GM19099 (cell line): ENCODE data around the gene NFE2L2.

Experiments used
- POLR2A ChIP-seq: IDR thresholded peaks from 3 replicates; pipeline ENCODE4 v1.6.1; 2011; ENCODE audit warnings: low read depth; ENCODE audit not compliant: insufficient read length; ENCODE audit errors: extremely low read depth

NFE2L2 gene

GRCh38 chr2:177265824-177266817, 1.6 kb upstream of the NFE2L2 start:
- TF ChIP-seq POLR2A, result no peak

DNA sequence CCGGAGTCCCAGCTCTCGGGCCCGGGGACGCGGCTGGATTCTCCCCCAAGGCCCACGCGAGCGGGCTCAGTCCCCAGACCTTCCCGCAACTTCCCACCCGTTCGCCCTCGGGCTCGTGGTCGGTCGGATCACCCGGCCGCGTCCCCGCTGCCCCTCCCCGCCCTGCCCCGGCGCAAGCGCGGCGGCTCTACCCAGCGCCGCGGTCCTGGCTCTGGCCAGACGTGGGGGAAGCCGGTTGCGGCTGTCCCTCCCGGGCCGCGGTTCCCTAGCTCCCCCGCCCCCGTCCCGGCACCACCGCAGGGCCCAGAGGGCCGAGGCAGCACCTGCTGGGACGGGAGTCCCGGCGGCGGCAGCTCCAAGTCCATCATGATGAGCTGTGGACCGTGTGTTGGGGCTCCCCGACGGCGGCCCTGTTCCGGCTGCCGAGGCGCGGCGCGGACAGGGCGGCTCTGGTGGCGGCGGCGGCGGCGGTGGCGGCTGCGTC, 276 bp downstream of the NFE2L2 start:
- TF ChIP-seq POLR2A, result peak; percentile 12

GRCh38 chr2:177263451-177264208, 897 bp downstream of the NFE2L2 start:
- peak; percentile 65 for TF ChIP-seq POLR2A

GRCh38 chr2:177262958-177263450, 1.5 kb downstream of the NFE2L2 start:
- TF ChIP-seq POLR2A, result no peak

- no peak for TF ChIP-seq POLR2A
Measured at GRCh38 chr2:177262092-177262491, 2.4 kb downstream of the NFE2L2 start.

GRCh38 chr2:177261116-177262060, 3.1 kb downstream of the NFE2L2 start:
- TF ChIP-seq POLR2A, result no peak

- TF ChIP-seq POLR2A, result no peak
Measured at GRCh38 chr2:177260379-177260778, 4.1 kb downstream of the NFE2L2 start.

DNA sequence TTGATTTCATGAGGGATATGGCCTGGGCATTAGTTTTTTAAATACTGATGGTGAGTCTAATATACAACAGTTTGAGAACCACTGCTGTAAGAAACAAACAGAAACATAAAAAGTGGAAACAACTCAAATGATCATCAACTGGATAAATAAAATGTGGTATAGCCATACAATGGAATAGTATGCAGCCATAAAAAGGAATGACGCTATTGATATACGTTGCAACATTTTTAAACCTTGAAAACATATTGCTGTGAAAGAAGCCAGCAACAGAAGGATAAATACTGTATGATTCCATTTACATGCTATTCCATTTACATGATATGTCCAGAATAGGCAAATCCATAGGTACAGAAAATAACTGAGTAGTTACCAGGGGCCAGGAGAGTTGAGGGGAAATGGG, 6.5 kb downstream of the NFE2L2 start:
- no peak for TF ChIP-seq POLR2A

DNA sequence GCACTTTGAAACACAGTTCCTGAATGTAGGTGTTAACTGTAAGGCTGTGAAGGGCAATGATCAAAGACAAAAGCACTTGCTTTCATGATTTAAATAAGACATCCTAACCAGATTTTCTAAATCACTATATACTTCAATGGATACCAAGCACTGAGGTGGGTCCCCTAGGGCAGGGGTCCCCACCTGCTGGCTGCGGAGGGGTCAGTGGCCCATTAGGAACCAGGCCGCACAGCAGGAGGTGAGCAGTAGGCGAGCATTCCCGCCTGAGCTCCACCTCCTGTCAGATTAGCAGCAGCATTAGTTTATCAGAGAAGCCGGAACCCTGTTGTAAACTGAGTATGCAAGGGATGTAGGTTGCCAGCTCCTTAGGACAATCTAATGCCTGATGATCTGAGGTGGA, 7.1 kb downstream of the NFE2L2 start:
- no peak for TF ChIP-seq POLR2A

DNA sequence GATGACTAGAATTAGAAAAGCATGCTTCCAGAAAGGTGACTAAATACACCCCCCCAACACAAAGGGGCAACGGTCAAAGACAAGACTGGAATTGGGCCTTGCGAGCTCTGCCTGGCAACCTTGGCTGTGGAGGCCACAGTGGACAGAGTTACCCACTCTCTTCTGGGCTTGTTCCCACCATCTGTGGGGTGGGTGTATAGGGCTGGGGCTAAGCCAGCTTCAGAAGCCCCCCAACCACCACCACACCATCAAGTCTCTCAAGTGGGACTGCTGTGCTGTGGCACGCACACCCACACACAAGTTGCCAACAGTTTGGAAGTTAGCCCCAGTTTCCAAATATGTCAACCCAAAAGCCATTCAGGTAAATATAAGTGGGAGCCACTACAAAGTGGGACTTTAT, 7.8 kb downstream of the NFE2L2 start:
- TF ChIP-seq POLR2A, result no peak

DNA sequence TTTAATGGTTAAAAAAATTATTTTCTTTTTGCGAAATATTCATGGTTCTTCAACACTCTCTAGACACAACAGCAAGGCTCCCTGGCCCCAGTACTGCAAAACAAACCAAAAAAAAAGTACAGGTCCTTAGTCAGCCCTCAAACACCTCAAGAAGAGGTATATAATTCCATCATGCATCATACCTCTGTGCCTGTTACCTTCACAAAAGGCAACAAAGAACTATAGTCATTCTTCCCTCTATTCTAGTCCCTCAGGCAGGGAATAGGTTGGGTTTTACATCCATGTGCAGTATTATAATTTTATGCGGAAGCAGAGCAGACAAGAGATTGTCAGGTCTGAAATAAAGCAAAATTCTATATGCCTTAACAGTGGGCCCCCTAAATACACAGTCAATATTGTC, 8.5 kb downstream of the NFE2L2 start:
- no peak for TF ChIP-seq POLR2A

GRCh38 chr2:177255227-177255601, 9.3 kb downstream of the NFE2L2 start:
- TF ChIP-seq POLR2A, result no peak

DNA sequence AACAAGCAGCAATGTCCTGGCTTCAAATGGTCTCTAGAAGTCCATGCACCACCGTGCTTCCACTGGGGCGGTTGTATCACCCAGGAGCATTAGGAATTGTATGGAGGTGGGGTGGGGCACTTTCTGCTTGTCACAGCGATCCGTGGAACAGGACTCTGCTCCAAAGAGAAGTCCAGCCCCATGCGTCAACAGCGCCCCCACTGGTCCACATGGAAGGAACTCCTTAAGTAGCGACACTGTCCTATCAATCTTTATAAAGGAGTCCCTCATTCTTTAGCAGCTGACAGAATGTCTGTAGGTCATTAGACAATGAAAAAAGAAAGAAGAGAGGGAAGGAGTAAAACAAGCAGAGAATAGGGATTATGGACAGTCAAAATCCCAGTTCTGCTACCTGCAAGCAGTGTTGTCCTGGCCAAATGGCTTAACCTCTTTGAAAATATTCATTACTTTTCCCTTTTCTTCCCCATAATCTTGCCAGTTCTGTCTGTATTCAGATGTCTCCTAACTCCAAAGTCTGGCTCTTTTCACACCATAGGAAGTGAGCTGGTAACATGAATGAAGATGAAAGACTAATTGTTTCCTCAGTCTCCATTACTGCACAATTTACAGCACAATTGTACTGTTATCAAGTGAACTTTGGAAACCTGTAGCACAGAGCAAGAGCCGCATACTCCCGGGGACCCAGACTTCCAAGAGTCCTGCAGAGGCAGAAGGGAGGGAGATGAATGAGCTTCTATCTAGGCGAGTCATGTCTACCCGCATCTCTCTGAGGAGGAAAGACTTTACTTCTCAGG, 9.9 kb downstream of the NFE2L2 start:
- no peak for TF ChIP-seq POLR2A

GRCh38 chr2:177253704-177254103, 10.8 kb downstream of the NFE2L2 start:
- TF ChIP-seq POLR2A, result no peak
